GM21825 (cell line): Measurements from ENCODE around the gene HACE1.
A peak's percentile ranks its signal among the peaks of the same experiment; 100 is the strongest.
"Not testable (repeated sequence)": the region's sequence is repeated elsewhere in the genome, so short reads cannot be mapped to it uniquely, and the experiment has no call there.

ENCODE experiments used
- ATAC-seq: cut with Tn5 transposase; IDR thresholded peaks from one replicate; pipeline ENCODE4 v1.9.1; 2021; ENCODE audit warnings: mild to moderate bottlenecking, moderate library complexity; ENCODE audit not compliant: unreplicated experiment

HACE1 gene

GRCh38 chr6:104835782-104836181 lies 23.9 kb downstream of the HACE1 start:
- ATAC-seq, result no peak

GRCh38 chr6:104829183-104829958 lies 30.3 kb downstream of the HACE1 start:
- ATAC-seq, result no peak

- no peak for ATAC-seq
These were observed 31.2 kb downstream of the HACE1 start for GRCh38 chr6:104828478-104828877.

GRCh38 chr6:104820820-104821219 lies 38.9 kb downstream of the HACE1 start:
- not testable (repeated sequence) for ATAC-seq

- no peak for ATAC-seq
These were observed 43.6 kb downstream of the HACE1 start for GRCh38 chr6:104816125-104816524.

- no peak for ATAC-seq
These were observed 45.0 kb downstream of the HACE1 start for GRCh38 chr6:104814743-104815142.

- no peak for ATAC-seq
These were observed 46.2 kb downstream of the HACE1 start for GRCh38 chr6:104813552-104813951.

GRCh38 chr6:104809116-104809515 lies 50.6 kb downstream of the HACE1 start:
- no peak for ATAC-seq

- ATAC-seq, result not testable (repeated sequence)
These were observed 54.4 kb downstream of the HACE1 start for GRCh38 chr6:104805335-104805734.

- no peak for ATAC-seq
These were observed 60.5 kb downstream of the HACE1 start for GRCh38 chr6:104799134-104799657.

- ATAC-seq, result no peak
These were observed 63.5 kb downstream of the HACE1 start for GRCh38 chr6:104796031-104796785.

GRCh38 chr6:104795363-104795762 lies 64.4 kb downstream of the HACE1 start:
- no peak for ATAC-seq

- peak; percentile 84 for ATAC-seq
These were observed 69.9 kb downstream of the HACE1 start for GRCh38 chr6:104789770-104790190.

- no peak for ATAC-seq
These were observed 71.3 kb downstream of the HACE1 start for GRCh38 chr6:104788400-104788799.

- no peak for ATAC-seq
These were observed 72.4 kb downstream of the HACE1 start for GRCh38 chr6:104787305-104787704.

- no peak for ATAC-seq
These were observed 74.8 kb downstream of the HACE1 start for GRCh38 chr6:104784884-104785283.

GRCh38 chr6:104771258-104771832 lies 88.4 kb downstream of the HACE1 start:
- ATAC-seq, result no peak

GRCh38 chr6:104768906-104769305 lies 90.8 kb downstream of the HACE1 start:
- ATAC-seq, result no peak

- ATAC-seq, result no peak
These were observed 93.1 kb downstream of the HACE1 start for GRCh38 chr6:104766595-104766994.

- no peak for ATAC-seq
These were observed 104.8 kb downstream of the HACE1 start for GRCh38 chr6:104754788-104755409.

- ATAC-seq, result no peak
These were observed 106.5 kb downstream of the HACE1 start for GRCh38 chr6:104753251-104753650.
